ENCODE measurements around the gene ELAVL1.

ELAVL1 gene

GRCh38 chr19:7916103-7916954 is 89.1 kb downstream of the ELAVL1 start:
- DNase-seq (ENCODE audit: low read depth, low spot score) = no peak
- POLR2A ChIA-PET = interaction anchor here (0.7 to 0.8 kb wide), 2 partner anchors 13 kb away, joined by 3 to 4 read pairs; partner anchors contain the start of gene MAP2K7
- CTCF ChIA-PET = interaction anchor here (1.0 to 3.5 kb wide), 6 partner anchors 8 to 87 kb away, joined by 3 to 18 read pairs (median 6); partner anchors contain the start of gene MAP2K7
- peak overlapping the region; percentile 45 for H3K4me3 ChIP-seq (ENCODE audit: low read depth, low read length)
- peak; percentile 4 for TF ChIP-seq CTCF (IDR thresholded peaks at IDR 0.05; ENCODE audit: insufficient read depth, low read length, missing control alignments)

GRCh38 chr19:7915250-7916102 is 90.0 kb downstream of the ELAVL1 start:
- H3K4me3 ChIP-seq (ENCODE audit: low read depth, low read length) = peak overlapping the region; percentile 45
- no peak for DNase-seq (ENCODE audit: low read depth, low spot score)
- POLR2A ChIA-PET = interaction anchor here (0.8 kb wide), 1 partner anchor 12 kb away, joined by 4 read pairs; the partner anchor contains the start of gene MAP2K7
- CTCF ChIA-PET = interaction anchor here (0.7 to 2.0 kb wide), 3 partner anchors 12 to 61 kb away, joined by 3 to 6 read pairs (median 6); partner anchors contain the start of gene MAP2K7
- no peak for TF ChIP-seq CTCF (IDR thresholded peaks at IDR 0.05; ENCODE audit: insufficient read depth, low read length, missing control alignments)

GRCh38 chr19:7914598-7915045 is 90.8 kb downstream of the ELAVL1 start, which contains the start of gene TGFBR3L:
Gene TGFBR3L (plus strand): TSS chr19:7914830.
- DNase-seq (ENCODE audit: low read depth, low spot score) = no peak
- ChIA-PET CTCF (interaction anchor here (0.7 to 2.0 kb wide), 2 partner anchors 11 to 60 kb away, joined by 3 to 6 read pairs; partner anchors contain the start of gene MAP2K7), POLR2A (no interaction called here)
- H3K4me3 ChIP-seq (ENCODE audit: low read depth, low read length) = no peak within 1 kb of the TSS
- TF ChIP-seq CTCF (IDR thresholded peaks at IDR 0.05; ENCODE audit: insufficient read depth, low read length, missing control alignments) = no peak

GRCh38 chr19:7914099-7914498 is 91.3 kb downstream of the ELAVL1 start:
- DNase-seq (ENCODE audit: low read depth, low spot score) = no peak
- H3K4me3 ChIP-seq (ENCODE audit: low read depth, low read length) = no peak overlapping the region
- ChIA-PET CTCF (no interaction called here), POLR2A (no interaction called here)
- TF ChIP-seq CTCF (IDR thresholded peaks at IDR 0.05; ENCODE audit: insufficient read depth, low read length, missing control alignments) = no peak

- POLR2A ChIA-PET = no interaction called here
- no peak overlapping the region for H3K4me3 ChIP-seq (ENCODE audit: low read depth, low read length)
- CTCF ChIA-PET = no interaction called here
- no peak for TF ChIP-seq CTCF (IDR thresholded peaks at IDR 0.05; ENCODE audit: insufficient read depth, low read length, missing control alignments)
- DNase-seq (ENCODE audit: low read depth, low spot score) = no peak
Observed at GRCh38 chr19:7913652-7914051, 91.8 kb downstream of the ELAVL1 start.

Data from AG04449 (cell line).